GM18502 (cell line): ENCODE data around the gene DHRS7B.

Source experiments
- ATAC-seq: cut with Tn5 transposase; IDR thresholded peaks from one replicate; pipeline ENCODE4 v1.9.1; 2021; ENCODE audit warnings: mild to moderate bottlenecking; ENCODE audit not compliant: unreplicated experiment, poor library complexity

The DHRS7B gene

DNA sequence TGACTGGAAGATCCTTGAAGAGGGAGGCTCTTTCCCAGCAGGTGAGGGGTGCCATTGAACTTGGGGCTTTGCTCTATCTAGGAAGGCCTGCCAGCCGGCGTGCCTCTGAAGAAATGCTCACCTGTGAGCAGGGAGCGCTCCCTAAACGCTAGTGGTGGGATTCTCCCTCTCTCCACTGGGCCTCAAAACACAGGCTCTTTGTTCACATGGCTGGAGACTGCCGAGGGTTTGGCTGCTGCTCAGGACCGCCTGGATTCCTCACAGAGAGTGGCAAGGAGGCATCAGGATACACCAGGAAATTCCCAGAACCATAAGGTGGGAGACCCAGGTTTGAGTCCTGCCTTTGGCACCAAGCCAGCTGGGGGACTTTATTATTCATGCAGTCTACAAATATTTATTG is 104.8 kb downstream of the DHRS7B start:
- ATAC-seq: no peak

DNA sequence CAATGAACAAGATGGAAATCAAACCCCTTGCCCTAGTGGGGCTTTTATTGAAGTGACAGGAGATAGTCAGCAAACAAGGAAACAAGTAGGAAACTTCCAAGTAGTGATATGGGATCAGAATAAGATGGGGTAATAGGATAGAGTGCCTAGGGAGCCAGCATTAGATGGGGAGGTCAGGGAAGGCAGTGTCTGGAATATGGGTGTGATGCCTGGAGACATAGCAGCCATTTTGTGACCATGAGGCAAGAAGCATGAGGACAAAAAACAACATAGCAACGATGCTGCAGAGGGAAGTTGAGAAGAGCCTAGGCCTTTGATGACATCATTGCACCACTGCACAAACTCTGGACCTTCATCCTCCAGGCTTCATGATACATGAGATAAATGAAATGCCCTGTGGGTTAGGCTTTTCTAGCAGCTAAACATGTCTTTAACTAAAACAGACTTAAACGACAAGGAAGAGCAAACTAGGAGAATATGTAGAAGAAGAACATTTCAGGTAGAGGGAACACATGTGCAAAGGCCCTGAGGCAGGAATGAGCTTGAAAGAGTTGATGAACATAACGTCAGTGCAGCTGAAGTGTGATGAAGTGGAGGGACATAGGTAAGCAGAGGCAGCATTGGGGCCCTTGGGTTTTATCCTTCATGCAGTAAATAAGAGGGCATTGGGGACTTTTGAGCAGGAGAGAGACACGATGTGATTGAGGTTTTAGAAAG is 105.4 kb downstream of the DHRS7B start:
- no peak for ATAC-seq

DNA sequence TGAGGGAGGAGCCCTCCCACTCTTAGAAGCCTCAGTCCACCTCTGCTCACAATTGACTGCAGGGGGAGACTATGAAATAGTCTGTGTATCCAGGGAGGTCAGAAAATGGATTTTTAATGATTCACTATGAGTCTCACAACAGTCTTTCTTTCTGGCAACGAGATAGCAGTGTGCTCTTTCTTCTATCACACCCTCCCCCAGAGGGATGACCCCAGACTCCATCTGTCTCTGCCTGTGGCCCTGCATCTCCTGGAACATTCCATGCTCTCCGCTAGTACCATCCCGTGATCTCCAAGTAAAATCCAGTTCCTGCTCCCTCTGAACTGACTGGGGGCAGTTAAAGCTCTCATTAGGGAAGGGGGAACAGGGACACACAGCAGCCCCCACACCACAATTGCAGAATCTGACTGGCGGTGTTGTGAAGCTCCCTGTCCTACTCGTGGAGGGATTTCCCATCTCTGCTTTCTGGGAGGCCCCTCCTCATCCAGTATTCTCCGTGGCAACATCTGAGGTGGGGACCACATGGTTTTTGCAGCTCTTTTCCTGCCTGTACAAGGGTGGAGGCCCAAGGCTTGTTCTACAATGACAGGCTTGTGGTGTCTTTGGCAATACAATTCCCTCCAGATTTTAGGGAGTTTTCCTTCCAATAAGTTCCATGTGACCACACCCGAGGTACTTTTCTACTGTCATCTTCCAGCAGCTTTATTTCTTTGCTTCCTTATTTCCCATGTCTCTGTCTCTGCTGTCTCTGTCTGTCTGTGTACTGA is 107.0 kb downstream of the DHRS7B start:
- ATAC-seq: no peak

DNA sequence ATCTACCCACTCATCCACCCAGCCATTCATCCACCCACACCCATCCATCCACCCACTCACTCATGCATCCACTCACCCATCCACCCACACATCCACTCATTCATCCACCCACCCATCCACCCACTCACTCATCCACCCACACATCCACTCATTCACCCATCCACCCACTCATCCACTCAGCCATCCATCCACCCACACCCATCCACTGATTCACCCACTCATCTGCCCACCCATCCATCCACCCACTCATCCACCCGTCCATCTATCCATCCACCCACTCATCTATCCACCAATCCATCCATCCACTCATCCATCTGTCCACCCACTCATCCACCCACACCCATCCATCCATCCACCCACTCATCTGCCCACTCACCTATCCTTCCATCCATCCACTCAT is 109.2 kb downstream of the DHRS7B start:
- no peak for ATAC-seq

DNA sequence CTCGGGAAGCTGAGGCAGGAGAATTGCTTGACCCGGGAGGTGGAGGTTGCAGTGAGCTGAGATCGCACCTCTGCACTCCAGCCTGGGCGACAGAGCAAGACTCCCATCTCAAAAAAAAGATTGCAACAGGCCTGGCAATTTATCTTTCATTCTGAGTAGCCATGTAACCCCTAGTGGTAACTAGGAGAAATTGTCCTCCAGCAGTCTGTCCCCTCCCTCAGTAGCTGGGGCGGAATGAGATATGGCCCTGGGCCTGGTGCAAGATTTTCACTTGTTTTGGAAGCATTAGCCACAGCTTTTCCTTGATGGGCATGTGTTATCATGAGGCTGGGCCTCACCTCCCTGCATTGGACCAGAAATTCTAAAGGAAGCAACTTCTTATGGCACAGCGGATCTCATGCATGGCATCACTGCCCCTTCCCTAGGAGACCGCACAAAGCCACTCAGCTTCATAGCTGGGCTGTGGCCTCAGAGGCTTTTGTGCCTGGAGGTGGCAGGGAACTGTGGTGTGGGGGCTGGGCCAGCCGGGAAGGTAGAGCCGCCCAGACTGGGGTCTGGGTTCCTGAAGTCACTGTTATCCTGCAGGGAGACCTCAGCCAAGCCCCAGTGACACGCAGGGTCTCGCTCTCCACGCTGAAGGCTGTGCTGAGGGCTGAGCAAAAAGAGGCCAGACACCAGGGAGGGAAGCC is 113.1 kb downstream of the DHRS7B start:
- peak; percentile 58 for ATAC-seq

DNA sequence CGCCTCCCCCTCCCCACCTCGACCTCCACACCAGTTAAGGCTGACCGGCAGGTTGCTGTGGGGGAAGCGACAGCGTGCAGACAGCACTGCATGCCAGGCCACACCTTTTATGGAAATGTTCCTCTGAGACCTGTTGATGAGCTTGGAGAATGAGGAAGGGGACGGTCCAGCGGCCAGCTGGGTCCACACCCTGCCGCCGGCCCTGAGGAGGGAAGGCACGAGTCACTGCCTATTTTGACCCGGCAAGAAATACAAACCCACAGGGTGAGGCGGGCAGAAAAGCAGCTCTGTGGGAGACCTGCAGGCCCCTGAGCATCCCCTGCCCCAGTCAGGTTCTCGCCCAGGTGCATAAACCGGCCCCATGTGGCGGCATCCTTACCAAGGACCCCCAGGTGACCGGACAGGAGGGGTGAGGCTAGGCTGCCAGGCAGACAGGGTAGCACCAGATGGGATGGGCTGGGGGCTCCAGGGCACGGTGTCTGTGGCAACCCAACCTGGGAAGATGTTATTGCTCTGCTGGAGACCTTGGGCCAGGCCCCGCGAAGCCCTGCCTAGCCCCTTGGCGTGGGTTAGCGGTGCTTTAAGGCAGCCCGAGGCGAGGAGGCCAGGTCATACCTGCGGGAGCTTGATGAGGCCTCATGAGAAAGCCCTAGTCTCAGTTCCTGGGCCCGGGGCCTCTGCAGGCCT is 113.7 kb downstream of the DHRS7B start:
- no peak for ATAC-seq
